Left lung (tissue), 10 donors: Measurements from ENCODE around the gene KLB. TPM values are rescaled to one million over a fixed set of nuclear protein-coding genes. Genes with fewer than 3 reads are reported as not detected.

ENCODE experiments used
- ATAC-seq: fragments of 200-7000 bp; cut with Tn5 transposase; one replicate; pipeline ENCODE4 v1.9.1; 2020; ENCODE audit warnings: moderate library complexity
- DNase-seq, 4 donors: peaks; one replicate each; pipeline ENCODE4 v3.0.0-alpha.2; 2013 to 2020
- H3K27ac ChIP-seq, 2 donors: fragments of 200-600 bp; sonication (generic) in 1 of 2; one replicate each; pipeline versions ENCODE4 v1.5.0 to v1.8.0; 2020 to 2021
- H3K27me3 ChIP-seq, 2 donors: fragments of 200-600 bp; sonication (generic) in 1 of 2; one replicate each; pipeline versions ENCODE4 v1.5.0 to v1.8.0; 2020 to 2021
- H3K36me3 ChIP-seq, 2 donors: fragments of 200-600 bp; sonication (generic) in 1 of 2; one replicate each; pipeline versions ENCODE4 v1.5.0 to v1.8.0; 2020 to 2021
- H3K4me1 ChIP-seq, 2 donors: fragments of 200-600 bp; one replicate each; pipeline ENCODE4 v1.8.0; 2021
- H3K4me3 ChIP-seq, 2 donors: fragments of 200-600 bp; sonication (generic) in 1 of 2; one replicate each; pipeline versions ENCODE4 v1.5.0 to v1.8.0; 2020 to 2021; ENCODE audit warnings: mild to moderate bottlenecking in 1 of 2
- H3K9me3 ChIP-seq, 2 donors: fragments of 200-600 bp; sonication (generic) in 1 of 2; one replicate each; pipeline versions ENCODE4 v1.5.0 to v1.8.0; 2020 to 2021
- CTCF ChIP-seq, 2 donors: fragments of 200-600 bp; sonication (generic) in 1 of 2; IDR thresholded peaks; one replicate each; pipeline versions ENCODE4 v1.5.0 to v1.8.0; 2021; ENCODE audit warnings: antibody characterized with exemption in 2 of 2
- intact Hi-C, 2 donors: fragments of 100-400 bp; cut with DNase I; formaldehyde crosslinking; loops; one replicate each; pipeline versions ENCODE4 v1.11.2 to v1.14.2; 2022
- polyA plus RNA-seq, 6 donors: library from polyadenylated mRNA; unstranded; fragments of 120-200 nt; gene quantifications; one replicate each; pipeline ENCODE4 v1.2.1, GENCODE V29; 2013; ENCODE audit not compliant: insufficient read length in 6 of 6
- total RNA-seq, 2 donors: library from RNA; stranded (reverse); fragmentation: NEBNext Ultra II Directional; extraction: Animal tissue kit (Norgen Biotek cat#: 25700); gene quantifications; one replicate each; pipeline ENCODE4 v1.2.1, GENCODE V29; 2021
- donor health status: DM: no; HTN: yes; CAD: no.
- donor health status: DM: no; HTN: no; CAD: no.

Gene KLB
- total and polyA plus RNA-seq, 8 donors = 0.18 to 2.2 (median 0.41) TPM

- peaks cover 0 to 9% of the 10 kb centered on the region in 2 donors for H3K4me1 ChIP-seq
- peaks cover 0 to 45% of the 10 kb centered on the region in 2 donors for H3K36me3 ChIP-seq
- no peak overlapping the region for H3K4me3 ChIP-seq
- no peak overlapping the region for H3K27ac ChIP-seq
- DNase-seq (no peak), ATAC-seq (peak; percentile 41)
- intact Hi-C loops = no loop called here
- no peaks in the 10 kb centered on the region for H3K27me3 ChIP-seq
- no peaks in the 10 kb centered on the region for H3K9me3 ChIP-seq
- no peak for TF ChIP-seq CTCF (IDR thresholded peaks at IDR 0.05)
These were observed 60.0 kb downstream of the KLB start for GRCh38 chr4:39466747-39467146.

- no peak for TF ChIP-seq CTCF (IDR thresholded peaks at IDR 0.05)
- no peaks in the 10 kb centered on the region for H3K27me3 ChIP-seq
- no peak for DNase-seq
- H3K36me3 ChIP-seq = peaks cover 0 to 46% of the 10 kb centered on the region in 2 donors
- intact Hi-C loops = no loop called here
- no peak overlapping the region for H3K27ac ChIP-seq
- no peak for ATAC-seq
- no peaks in the 10 kb centered on the region for H3K9me3 ChIP-seq
- H3K4me1 ChIP-seq = peaks cover 0 to 9% of the 10 kb centered on the region in 2 donors
- H3K4me3 ChIP-seq = no peak overlapping the region
These were observed 60.7 kb downstream of the KLB start for GRCh38 chr4:39467464-39467863.

GRCh38 chr4:39469429-39470077, 62.8 kb downstream of the KLB start:
- Histone ChIP-seq H3K9me3 (no peaks in the 10 kb centered on the region), H3K36me3 (peaks cover 0 to 36% of the 10 kb centered on the region in 2 donors), H3K4me3 (no peak overlapping the region), H3K4me1 (peaks cover 0 to 9% of the 10 kb centered on the region in 2 donors), H3K27me3 (no peaks in the 10 kb centered on the region), H3K27ac (peak overlapping the region; percentile 35 to 69)
- intact Hi-C loops = no loop called here
- peak; percentile 96 for ATAC-seq
- peak; percentile 77 to 80 for TF ChIP-seq CTCF (IDR thresholded peaks at IDR 0.05)
- peak in 2 of 4 donors; percentile 57 to 81 for DNase-seq

GRCh38 chr4:39470402-39470801, 63.7 kb downstream of the KLB start:
- intact Hi-C loops = no loop called here
- peaks cover 0 to 29% of the 10 kb centered on the region in 2 donors for H3K36me3 ChIP-seq

GRCh38 chr4:39472396-39472795, 65.7 kb downstream of the KLB start:
- Histone ChIP-seq H3K4me1 (peaks cover 0 to 9% of the 10 kb centered on the region in 2 donors), H3K9me3 (no peaks in the 10 kb centered on the region), H3K4me3 (no peak overlapping the region), H3K36me3 (peaks cover 0 to 25% of the 10 kb centered on the region in 2 donors), H3K27me3 (no peaks in the 10 kb centered on the region), H3K27ac (no peak overlapping the region)
- DNase-seq = no peak
- intact Hi-C loops = no loop called here
- TF ChIP-seq CTCF (IDR thresholded peaks at IDR 0.05) = no peak
- ATAC-seq = no peak

More at GRCh38 chr4:39470402-39470801, 63.7 kb downstream of the KLB start:
- no peak for ATAC-seq
- Histone ChIP-seq H3K4me1 (peaks cover 0 to 9% of the 10 kb centered on the region in 2 donors), H3K27me3 (no peaks in the 10 kb centered on the region), H3K27ac (no peak overlapping the region), H3K9me3 (no peaks in the 10 kb centered on the region), H3K4me3 (no peak overlapping the region)
- DNase-seq = no peak
- TF ChIP-seq CTCF (IDR thresholded peaks at IDR 0.05) = no peak
